Calu3 (cell line): Measurements from ENCODE around the gene KRT72. TPM values are rescaled to one million over a fixed set of nuclear protein-coding genes. Genes with fewer than 3 reads are reported as not detected.

ENCODE experiments used
- BruUV-seq: library from RNA; stranded (reverse); fragments of 400-500 nt; replicated peaks from 2 replicates; lab custom pipeline; 2021; lab: Mats Ljungman, UMichigan
- CTCF ChIA-PET: fragments of 300-600 bp; sonication (Branson Sonifier 250); formaldehyde crosslinking; loops from one replicate; lab custom pipeline; 2022; ENCODE audit warnings: antibody characterized with exemption; lab: Charles Lee
- DNase-seq: peaks from one replicate; pipeline ENCODE4 v3.0.0; 2022
- H3K27ac Mint-ChIP-seq: one replicate; pipeline ENCODE4 v1.8.0; 2022; ENCODE audit warnings: mixed read lengths; ENCODE audit not compliant: unreplicated experiment
- H3K27me3 Mint-ChIP-seq: one replicate; pipeline ENCODE4 v1.8.0; 2022; ENCODE audit warnings: mixed read lengths; ENCODE audit not compliant: unreplicated experiment
- H3K36me3 Mint-ChIP-seq: one replicate; pipeline ENCODE4 v1.8.0; 2022; ENCODE audit warnings: mild to moderate bottlenecking, moderate library complexity, mixed read lengths; ENCODE audit not compliant: insufficient read depth, unreplicated experiment
- H3K4me1 Mint-ChIP-seq: one replicate; pipeline ENCODE4 v1.8.0; 2022; ENCODE audit warnings: mild to moderate bottlenecking, low read depth, mixed read lengths; ENCODE audit not compliant: unreplicated experiment
- H3K4me3 Mint-ChIP-seq: one replicate; pipeline ENCODE4 v1.8.0; 2022; ENCODE audit warnings: mild to moderate bottlenecking, low read depth, moderate library complexity, mixed read lengths; ENCODE audit not compliant: unreplicated experiment
- H3K9me3 Mint-ChIP-seq: one replicate; pipeline ENCODE4 v1.8.0; 2022; ENCODE audit warnings: low read depth, mixed read lengths; ENCODE audit not compliant: unreplicated experiment
- CTCF ChIP-seq: fragments of 200-600 bp; IDR thresholded peaks from one replicate; pipeline ENCODE4 v1.8.0; 2022; ENCODE audit warnings: antibody characterized with exemption; ENCODE audit not compliant: unreplicated experiment
- intact Hi-C: fragments of 100-400 bp; cut with micrococcal nuclease; formaldehyde crosslinking; loops from one replicate; pipeline ENCODE4 v1.10.0; 2022; ENCODE audit not compliant: unreplicated experiment
- total RNA-seq: library from RNA; stranded (reverse); gene quantifications from 2 replicates; pipeline ENCODE4 v1.2.3, GENCODE V29; 2022

The KRT72 gene
- total RNA-seq, 1 experiment from 2014 or later = not detected

- no peaks in the 10 kb centered on the region for H3K4me1 Mint-ChIP-seq
- TF ChIP-seq CTCF = no peak
- no TSS peak for BruUV-seq
- no peaks in the 10 kb centered on the region for H3K36me3 Mint-ChIP-seq
- no peak overlapping the region for H3K27ac Mint-ChIP-seq
- H3K4me3 Mint-ChIP-seq = no peak overlapping the region
- CTCF ChIA-PET = no interaction called here
- no peak for DNase-seq
- no peaks in the 10 kb centered on the region for H3K9me3 Mint-ChIP-seq
- intact Hi-C loops = no loop called here
- peaks cover 78% of the 10 kb centered on the region for H3K27me3 Mint-ChIP-seq
Measured at GRCh38 chr12:52602552-52602951, 1.3 kb upstream of the KRT72 start.

- H3K36me3 Mint-ChIP-seq = no peaks in the 10 kb centered on the region
- no peak overlapping the region for H3K27ac Mint-ChIP-seq
- H3K4me1 Mint-ChIP-seq = no peaks in the 10 kb centered on the region
- no TSS peak for BruUV-seq
- CTCF ChIA-PET = no interaction called here
- TF ChIP-seq CTCF = no peak
- no peak for DNase-seq
- no peak overlapping the region for H3K4me3 Mint-ChIP-seq
- H3K9me3 Mint-ChIP-seq = no peaks in the 10 kb centered on the region
- H3K27me3 Mint-ChIP-seq = peaks cover 74% of the 10 kb centered on the region
- intact Hi-C loops = no loop called here
Measured at GRCh38 chr12:52601671-52602070, 408 bp upstream of the KRT72 start.

GRCh38 chr12:52600475-52600874, 788 bp downstream of the KRT72 start:
- TF ChIP-seq CTCF = no peak
- DNase-seq = no peak
- no peaks in the 10 kb centered on the region for H3K9me3 Mint-ChIP-seq
- no peaks in the 10 kb centered on the region for H3K36me3 Mint-ChIP-seq
- no peak overlapping the region for H3K27ac Mint-ChIP-seq
- no peak overlapping the region for H3K4me3 Mint-ChIP-seq
- intact Hi-C loops = no loop called here
- no peaks in the 10 kb centered on the region for H3K4me1 Mint-ChIP-seq
- CTCF ChIA-PET = no interaction called here
- peaks cover 62% of the 10 kb centered on the region for H3K27me3 Mint-ChIP-seq
- BruUV-seq = no TSS peak

- no TSS peak for BruUV-seq
- no peaks in the 10 kb centered on the region for H3K4me1 Mint-ChIP-seq
- no peaks in the 10 kb centered on the region for H3K9me3 Mint-ChIP-seq
- H3K36me3 Mint-ChIP-seq = no peaks in the 10 kb centered on the region
- intact Hi-C loops = no loop called here
- H3K27ac Mint-ChIP-seq = no peak overlapping the region
- no peak for DNase-seq
- no peak for TF ChIP-seq CTCF
- H3K4me3 Mint-ChIP-seq = no peak overlapping the region
- CTCF ChIA-PET = no interaction called here
- H3K27me3 Mint-ChIP-seq = peaks cover 58% of the 10 kb centered on the region
Measured at GRCh38 chr12:52600071-52600470, 1.2 kb downstream of the KRT72 start.
